A172 (cell line): ENCODE results near the gene UQCC3. TPM values are rescaled to one million over a fixed set of nuclear protein-coding genes. Genes with fewer than 3 reads are reported as not detected.

Experiments
- total RNA-seq: library from RNA; depleted of rRNA; stranded (reverse); fragments of >200 nt; shearing (Covaris generic); gene quantifications from 2 replicates; pipeline ENCODE4 v1.2.3, GENCODE V29; 2014; rRNA removed

UQCC3 gene
- total RNA-seq, 1 experiment from 2014 or later = 13.8 TPM

Other genes with a start within 250 kb of the UQCC3 start
- gene AHNAK, start 124.9 kb upstream of the UQCC3 start, total RNA-seq = 298 and 391 TPM in 2 replicates
- 1,294 and 1,343 TPM in 2 replicates for gene EEF1G, start 97.8 kb upstream of the UQCC3 start, total RNA-seq
- 7.9 and 9.6 TPM in 2 replicates for gene TUT1, start 80.2 kb upstream of the UQCC3 start, total RNA-seq
- gene MTA2, start 69.8 kb upstream of the UQCC3 start, total RNA-seq = 114 and 139 TPM in 2 replicates
- 16.0 and 19.5 TPM in 2 replicates for gene EML3, start 58.9 kb upstream of the UQCC3 start, total RNA-seq
- 3.4 and 6.4 TPM in 2 replicates for gene ROM1, start 58.4 kb upstream of the UQCC3 start, total RNA-seq
- 58.9 and 67.7 TPM in 2 replicates for gene B3GAT3, start 49.7 kb upstream of the UQCC3 start, total RNA-seq
- gene GANAB, start 25.1 kb upstream of the UQCC3 start, total RNA-seq = 184 and 257 TPM in 2 replicates
- 25.6 and 25.9 TPM in 2 replicates for gene INTS5, start 18.4 kb upstream of the UQCC3 start, total RNA-seq
- gene C11orf98, start 6.5 kb upstream of the UQCC3 start, total RNA-seq = 100 and 104 TPM in 2 replicates
- gene CSKMT, start 6.4 kb upstream of the UQCC3 start, total RNA-seq = 3.0 and 8.7 TPM in 2 replicates
- gene LBHD1, start 594 bp downstream of the UQCC3 start, total RNA-seq = 2.5 and 6.6 TPM in 2 replicates
- gene UBXN1, start 7.4 kb downstream of the UQCC3 start, total RNA-seq = 118 and 126 TPM in 2 replicates
- gene LRRN4CL, start 17.9 kb downstream of the UQCC3 start, total RNA-seq = 2.8 and 5.1 TPM in 2 replicates
- gene BSCL2, start 35.8 kb downstream of the UQCC3 start, total RNA-seq = 141 and 186 TPM in 2 replicates
- gene GNG3, start 36.0 kb downstream of the UQCC3 start, total RNA-seq = not detected in 2 replicates
- 5.1 and 6.5 TPM in 2 replicates for gene HNRNPUL2, start 55.8 kb downstream of the UQCC3 start, total RNA-seq
- gene TTC9C, start 56.8 kb downstream of the UQCC3 start, total RNA-seq = 41.0 and 69.6 TPM in 2 replicates
- gene ZBTB3, start 82.5 kb downstream of the UQCC3 start, total RNA-seq = 5.8 and 14.1 TPM in 2 replicates
- gene POLR2G, start 89.9 kb downstream of the UQCC3 start, total RNA-seq = 96.7 and 104 TPM in 2 replicates
- gene TAF6L, start 99.7 kb downstream of the UQCC3 start, total RNA-seq = 28.0 TPM in 2 replicates
- 32.3 and 51.8 TPM in 2 replicates for gene TMEM179B, start 115.7 kb downstream of the UQCC3 start, total RNA-seq
- 23.4 and 30.1 TPM in 2 replicates for gene TMEM223, start 120.3 kb downstream of the UQCC3 start, total RNA-seq
- 25.9 and 30.0 TPM in 2 replicates for gene NXF1, start 133.8 kb downstream of the UQCC3 start, total RNA-seq
- gene STX5, start 160.4 kb downstream of the UQCC3 start, total RNA-seq = 28.0 and 33.8 TPM in 2 replicates
- gene TEX54, start 161.2 kb downstream of the UQCC3 start, total RNA-seq = not detected in 2 replicates
- 92.4 and 104 TPM in 2 replicates for gene WDR74, start 167.9 kb downstream of the UQCC3 start, total RNA-seq
- gene SLC3A2, start 209.2 kb downstream of the UQCC3 start, total RNA-seq = 198 and 207 TPM in 2 replicates
- 0.02 TPM in 1 of 2 replicates, not detected in the other for gene CHRM1, start 249.7 kb downstream of the UQCC3 start, total RNA-seq